ENCODE results near the gene ZMYND8.
"Not testable (repeated sequence)": the region's sequence is repeated elsewhere in the genome, so short reads cannot be mapped to it uniquely, and the experiment has no call there.

The ZMYND8 gene

DNA sequence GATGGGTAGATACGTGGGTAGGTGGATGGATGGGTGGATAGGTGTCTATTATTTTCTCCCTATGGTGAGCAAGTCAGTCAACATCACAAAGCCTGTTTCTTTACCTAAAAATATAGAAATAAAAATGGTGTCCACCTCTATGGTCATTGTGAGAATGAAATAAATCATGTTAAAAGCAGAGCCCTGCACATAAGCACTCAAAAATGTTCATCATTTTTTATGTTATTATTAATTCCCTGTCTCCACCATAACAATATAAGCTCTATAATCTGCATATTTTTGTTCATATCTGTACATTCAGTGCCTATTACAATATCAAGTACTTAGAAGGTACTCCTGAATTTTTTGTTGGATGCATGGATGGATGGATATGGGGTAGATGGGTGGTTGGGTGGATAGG is 177.6 kb downstream of the ZMYND8 start:
- Histone ChIP-seq H3K36me3 (ENCODE audit: control insufficient read depth, insufficient read depth, low read length) (no peaks in the 10 kb centered on the region), H3K27ac (ENCODE audit: low read depth, low read length, severe bottlenecking) (no peak overlapping the region), H3K4me1 (ENCODE audit: control insufficient read depth, insufficient read depth, low read length, poor library complexity, severe bottlenecking) (no peaks in the 10 kb centered on the region), H3K9me3 (ENCODE audit: control insufficient read depth, low read length) (no peaks in the 10 kb centered on the region), H3K4me3 (ENCODE audit: extremely low read depth, insufficient read depth, low read length, poor library complexity, severe bottlenecking) (no peak overlapping the region)
- no CpG with 5 or more reads among the region's 1 CpG for WGBS, 2 experiments (ENCODE audit: insufficient coverage in 2 of 2)

DNA sequence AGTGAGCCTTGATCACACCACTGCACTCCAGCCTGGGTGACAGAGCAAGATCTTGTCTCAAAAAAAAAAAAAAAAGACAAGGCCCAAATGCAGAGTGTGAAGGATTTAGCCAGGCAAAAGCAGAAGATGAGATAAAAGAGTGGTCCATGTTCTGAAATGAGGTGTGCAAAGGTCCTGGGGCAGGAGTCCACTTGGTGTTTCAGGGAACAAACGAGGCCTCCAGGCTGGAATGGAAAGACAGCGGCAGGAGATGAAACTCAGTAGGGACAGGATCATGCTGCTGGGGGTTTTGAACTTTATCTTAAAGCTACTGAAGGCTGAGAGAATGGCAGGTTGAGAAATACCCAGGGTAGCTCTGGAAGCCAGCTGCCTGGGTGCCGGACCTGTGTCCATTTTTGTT is 178.2 kb downstream of the ZMYND8 start:
- no peaks in the 10 kb centered on the region for H3K36me3 ChIP-seq (ENCODE audit: control insufficient read depth, insufficient read depth, low read length)
- H3K4me1 ChIP-seq (ENCODE audit: control insufficient read depth, insufficient read depth, low read length, poor library complexity, severe bottlenecking) = no peaks in the 10 kb centered on the region
- no peaks in the 10 kb centered on the region for H3K9me3 ChIP-seq (ENCODE audit: control insufficient read depth, low read length)
- H3K27ac ChIP-seq (ENCODE audit: low read depth, low read length, severe bottlenecking) = no peak overlapping the region
- H3K4me3 ChIP-seq (ENCODE audit: extremely low read depth, insufficient read depth, low read length, poor library complexity, severe bottlenecking) = no peak overlapping the region
- WGBS, 2 experiments (ENCODE audit: insufficient coverage in 2 of 2) = 60 to 61% methylated on average over 3 of the region's 3 CpGs

DNA sequence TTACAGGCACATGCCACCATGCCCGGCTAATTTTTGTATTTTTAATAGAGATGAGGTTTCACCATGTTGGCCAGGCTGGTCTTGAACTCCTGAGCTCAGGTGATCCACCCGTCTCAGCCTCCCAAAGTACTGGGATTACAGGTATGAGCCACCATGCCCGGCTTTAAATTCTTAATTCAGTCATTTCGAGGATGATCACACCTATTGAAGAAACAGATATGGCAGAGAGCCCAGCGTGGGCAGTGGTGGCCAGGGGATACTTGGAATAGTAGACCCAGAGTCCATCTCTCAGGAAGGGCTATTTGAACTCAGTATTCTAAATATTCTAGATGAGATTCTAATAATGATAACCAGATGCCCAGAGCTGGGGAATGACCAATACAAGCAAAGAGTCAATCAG is 180.3 kb downstream of the ZMYND8 start:
- not testable (repeated sequence) for H3K9me3 ChIP-seq (ENCODE audit: control insufficient read depth, low read length); H3K27ac ChIP-seq (ENCODE audit: low read depth, low read length, severe bottlenecking); H3K4me3 ChIP-seq (ENCODE audit: extremely low read depth, insufficient read depth, low read length, poor library complexity, severe bottlenecking); H3K36me3 ChIP-seq (ENCODE audit: control insufficient read depth, insufficient read depth, low read length); H3K4me1 ChIP-seq (ENCODE audit: control insufficient read depth, insufficient read depth, low read length, poor library complexity, severe bottlenecking)
- 94 to 100% methylated on average over 2 of the region's 5 CpGs for WGBS, 2 experiments (ENCODE audit: insufficient coverage in 2 of 2)

DNA sequence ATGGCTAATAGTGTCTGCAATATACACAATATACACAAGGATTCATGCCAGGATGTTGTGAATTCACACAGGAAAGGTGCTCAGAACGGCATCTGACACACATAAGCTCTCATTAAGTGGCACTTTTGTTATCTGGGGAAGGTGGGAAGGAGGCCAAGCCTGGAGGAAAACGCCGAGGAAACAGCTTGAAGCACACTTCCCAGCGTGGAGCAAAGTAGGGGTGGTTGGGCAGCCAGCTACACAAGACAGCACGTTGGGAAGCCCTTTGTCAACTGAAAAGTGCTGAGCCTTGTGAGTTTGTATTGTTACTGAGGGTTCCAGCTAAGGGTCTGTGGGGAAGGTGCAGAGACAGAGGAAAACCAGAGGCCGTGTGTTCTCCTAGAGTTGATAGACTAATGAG is 181.0 kb downstream of the ZMYND8 start:
- H3K36me3 ChIP-seq (ENCODE audit: control insufficient read depth, insufficient read depth, low read length) = no peaks in the 10 kb centered on the region
- peaks cover 6% of the 10 kb centered on the region for H3K4me1 ChIP-seq (ENCODE audit: control insufficient read depth, insufficient read depth, low read length, poor library complexity, severe bottlenecking)
- no peaks in the 10 kb centered on the region for H3K9me3 ChIP-seq (ENCODE audit: control insufficient read depth, low read length)
- 46 to 53% methylated on average over 3 to 4 of the region's 6 CpGs for WGBS, 2 experiments (ENCODE audit: insufficient coverage in 2 of 2)
- H3K4me3 ChIP-seq (ENCODE audit: extremely low read depth, insufficient read depth, low read length, poor library complexity, severe bottlenecking) = no peak overlapping the region
- no peak overlapping the region for H3K27ac ChIP-seq (ENCODE audit: low read depth, low read length, severe bottlenecking)

DNA sequence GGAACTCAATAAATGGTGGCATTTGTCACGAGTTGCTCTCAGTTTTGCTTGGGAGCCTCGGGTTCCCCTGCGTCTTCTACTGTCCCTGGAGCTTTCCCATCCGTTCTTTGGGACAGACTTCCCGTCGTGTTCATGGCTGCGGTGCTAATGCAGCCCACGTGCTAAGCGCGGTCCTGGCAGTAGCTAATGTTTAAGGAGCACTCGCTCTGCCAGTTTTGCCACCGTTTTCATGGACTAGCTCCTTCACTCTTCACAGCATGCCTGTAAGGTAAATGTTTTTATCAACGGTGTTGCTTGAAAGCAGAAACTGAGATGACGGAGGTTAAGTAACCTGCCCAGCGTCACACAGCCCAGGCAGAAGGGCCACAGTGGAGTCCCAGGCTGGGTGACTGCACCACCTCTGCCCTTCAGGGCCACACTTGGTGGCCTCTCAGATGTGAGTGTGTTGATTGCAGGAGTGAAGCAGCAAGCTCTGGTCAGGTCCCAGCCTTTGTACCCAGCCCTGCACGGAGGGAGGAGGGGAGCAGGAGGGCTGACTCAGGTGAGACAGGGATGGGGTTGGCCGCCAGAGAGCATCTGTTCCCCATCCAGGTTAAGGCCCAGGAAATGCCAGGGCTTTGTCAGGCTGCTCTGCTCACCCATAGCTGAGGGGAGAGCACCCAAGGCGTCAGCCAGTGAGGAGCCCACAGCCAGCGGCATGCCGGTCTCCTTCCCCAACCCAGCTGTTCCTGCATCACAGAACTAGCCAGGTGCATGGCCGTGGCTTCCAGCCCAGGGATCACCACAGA is 181.8 kb downstream of the ZMYND8 start:
- Histone ChIP-seq H3K9me3 (ENCODE audit: control insufficient read depth, low read length) (no peaks in the 10 kb centered on the region), H3K36me3 (ENCODE audit: control insufficient read depth, insufficient read depth, low read length) (no peaks in the 10 kb centered on the region), H3K27ac (ENCODE audit: low read depth, low read length, severe bottlenecking) (no peak overlapping the region), H3K4me3 (ENCODE audit: extremely low read depth, insufficient read depth, low read length, poor library complexity, severe bottlenecking) (no peak overlapping the region), H3K4me1 (ENCODE audit: control insufficient read depth, insufficient read depth, low read length, poor library complexity, severe bottlenecking) (peaks cover 6% of the 10 kb centered on the region)
- 88 to 93% methylated on average over 18 of the region's 21 CpGs for WGBS, 2 experiments (ENCODE audit: insufficient coverage in 2 of 2)

DNA sequence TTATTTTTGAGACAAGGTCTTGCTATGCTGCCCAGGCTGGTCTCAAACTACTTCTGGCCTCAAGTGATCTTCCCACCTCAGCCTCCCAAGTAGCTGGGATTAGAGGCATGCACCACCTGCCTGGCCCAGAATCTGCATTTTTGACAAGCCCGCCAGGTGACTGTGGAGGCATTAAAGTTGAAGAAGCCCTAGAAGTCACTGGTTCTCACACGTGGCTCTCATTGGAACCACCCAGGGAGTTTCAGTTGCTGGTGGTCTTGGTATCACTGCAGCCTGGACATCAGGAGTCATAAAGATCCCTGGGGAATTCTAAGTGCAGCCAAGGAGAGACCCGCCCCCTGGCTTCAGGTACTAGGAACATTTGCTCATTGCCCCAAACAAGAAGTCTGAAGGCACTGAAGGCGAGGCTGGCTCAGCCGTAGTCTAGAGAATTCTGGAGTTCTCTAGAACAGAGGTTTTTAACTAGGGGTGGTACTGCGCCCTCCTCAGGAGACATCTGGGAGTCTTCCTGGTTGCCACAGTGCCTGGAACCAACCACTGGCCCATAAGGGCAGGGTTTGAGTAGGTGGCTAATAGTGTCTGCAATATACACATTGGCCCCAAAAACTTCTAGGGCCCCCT is 182.8 kb downstream of the ZMYND8 start:
- Histone ChIP-seq H3K27ac (ENCODE audit: low read depth, low read length, severe bottlenecking) (no peak overlapping the region), H3K4me1 (ENCODE audit: control insufficient read depth, insufficient read depth, low read length, poor library complexity, severe bottlenecking) (peaks cover 6% of the 10 kb centered on the region), H3K36me3 (ENCODE audit: control insufficient read depth, insufficient read depth, low read length) (no peaks in the 10 kb centered on the region), H3K9me3 (ENCODE audit: control insufficient read depth, low read length) (no peaks in the 10 kb centered on the region), H3K4me3 (ENCODE audit: extremely low read depth, insufficient read depth, low read length, poor library complexity, severe bottlenecking) (no peak overlapping the region)
- 82 to 88% methylated on average over 5 of the region's 6 CpGs for WGBS, 2 experiments (ENCODE audit: insufficient coverage in 2 of 2)

DNA sequence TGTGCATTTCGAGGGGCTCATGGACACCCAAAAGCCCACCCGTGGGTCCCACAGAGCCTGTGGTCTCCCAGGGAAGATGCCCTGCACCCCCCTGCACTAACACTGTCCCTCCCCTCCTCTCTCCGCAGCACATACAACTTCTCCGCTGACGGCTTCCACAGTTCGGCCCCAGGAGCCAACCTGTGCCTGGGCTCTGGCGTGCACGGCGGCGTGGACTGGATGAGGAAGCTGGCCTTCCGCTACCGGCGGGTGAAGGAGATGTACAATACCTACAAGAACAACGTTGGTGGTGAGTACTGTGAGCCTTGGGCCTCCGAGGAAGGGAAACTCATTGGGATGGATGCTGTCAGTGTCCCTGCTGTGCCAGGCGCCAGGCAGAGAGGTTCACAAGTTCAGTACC is 183.9 kb downstream of the ZMYND8 start:
- peaks cover 6% of the 10 kb centered on the region for H3K4me1 ChIP-seq (ENCODE audit: control insufficient read depth, insufficient read depth, low read length, poor library complexity, severe bottlenecking)
- no peak overlapping the region for H3K4me3 ChIP-seq (ENCODE audit: extremely low read depth, insufficient read depth, low read length, poor library complexity, severe bottlenecking)
- no peaks in the 10 kb centered on the region for H3K36me3 ChIP-seq (ENCODE audit: control insufficient read depth, insufficient read depth, low read length)
- H3K27ac ChIP-seq (ENCODE audit: low read depth, low read length, severe bottlenecking) = no peak overlapping the region
- no peaks in the 10 kb centered on the region for H3K9me3 ChIP-seq (ENCODE audit: control insufficient read depth, low read length)
- 89 to 93% methylated on average over 11 to 15 of the region's 16 CpGs for WGBS, 2 experiments (ENCODE audit: insufficient coverage in 2 of 2)

DNA sequence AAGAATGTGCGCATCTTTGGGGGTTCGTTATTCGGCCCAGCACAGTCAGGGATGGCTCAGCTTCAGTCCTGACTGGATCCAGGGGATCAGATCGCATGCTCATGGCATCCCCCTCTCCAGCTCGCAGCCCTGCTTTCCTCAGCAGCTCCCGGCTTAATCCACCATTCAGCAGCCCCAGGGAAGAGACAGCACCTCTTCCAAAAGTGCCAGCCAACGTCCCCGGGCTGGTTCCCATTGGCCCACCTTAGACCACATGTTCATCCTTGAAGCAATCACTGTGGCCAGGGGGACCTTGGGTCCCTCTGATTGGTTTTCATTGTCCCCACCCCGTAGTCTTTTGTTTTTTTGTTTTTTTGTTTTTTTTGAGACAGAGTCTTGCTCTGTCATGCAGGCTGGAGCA is 188.7 kb downstream of the ZMYND8 start:
- Histone ChIP-seq H3K9me3 (ENCODE audit: control insufficient read depth, low read length) (no peaks in the 10 kb centered on the region), H3K4me1 (ENCODE audit: control insufficient read depth, insufficient read depth, low read length, poor library complexity, severe bottlenecking) (peaks cover 6% of the 10 kb centered on the region), H3K36me3 (ENCODE audit: control insufficient read depth, insufficient read depth, low read length) (no peaks in the 10 kb centered on the region), H3K27ac (ENCODE audit: low read depth, low read length, severe bottlenecking) (no peak overlapping the region), H3K4me3 (ENCODE audit: extremely low read depth, insufficient read depth, low read length, poor library complexity, severe bottlenecking) (no peak overlapping the region)
- 93% methylated on average over 8 to 9 of the region's 9 CpGs for WGBS, 2 experiments (ENCODE audit: insufficient coverage in 2 of 2)

DNA sequence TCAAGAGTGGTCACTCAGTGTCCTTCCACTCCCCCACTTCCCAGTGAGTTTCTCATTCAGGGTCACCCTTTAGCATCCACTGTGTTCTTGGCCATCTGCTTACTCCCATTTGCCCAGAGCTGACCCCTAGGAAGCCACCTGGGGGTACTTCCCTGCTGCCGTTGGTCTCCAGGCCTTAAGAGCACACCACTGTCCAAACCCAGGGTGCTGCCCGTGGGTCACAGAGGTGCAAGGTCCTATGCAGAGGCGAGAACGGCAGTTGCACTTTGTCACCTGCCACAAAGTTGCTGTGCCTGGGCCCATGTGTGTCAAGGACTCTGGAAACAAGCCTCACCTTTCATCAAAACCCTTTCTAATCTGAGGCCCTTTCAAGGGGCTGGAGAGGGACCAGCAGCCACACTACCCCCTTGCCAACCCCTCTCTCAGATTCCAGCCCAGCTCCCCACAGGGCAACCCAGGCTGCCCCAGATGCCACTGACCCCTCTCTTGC is 191.1 kb downstream of the ZMYND8 start:
- Histone ChIP-seq H3K36me3 (ENCODE audit: control insufficient read depth, insufficient read depth, low read length) (no peaks in the 10 kb centered on the region), H3K27ac (ENCODE audit: low read depth, low read length, severe bottlenecking) (no peak overlapping the region), H3K4me3 (ENCODE audit: extremely low read depth, insufficient read depth, low read length, poor library complexity, severe bottlenecking) (no peak overlapping the region), H3K9me3 (ENCODE audit: control insufficient read depth, low read length) (no peaks in the 10 kb centered on the region), H3K4me1 (ENCODE audit: control insufficient read depth, insufficient read depth, low read length, poor library complexity, severe bottlenecking) (no peaks in the 10 kb centered on the region)
- WGBS, 2 experiments (ENCODE audit: insufficient coverage in 2 of 2) = 83 to 100% methylated on average over 4 of the region's 4 CpGs

DNA sequence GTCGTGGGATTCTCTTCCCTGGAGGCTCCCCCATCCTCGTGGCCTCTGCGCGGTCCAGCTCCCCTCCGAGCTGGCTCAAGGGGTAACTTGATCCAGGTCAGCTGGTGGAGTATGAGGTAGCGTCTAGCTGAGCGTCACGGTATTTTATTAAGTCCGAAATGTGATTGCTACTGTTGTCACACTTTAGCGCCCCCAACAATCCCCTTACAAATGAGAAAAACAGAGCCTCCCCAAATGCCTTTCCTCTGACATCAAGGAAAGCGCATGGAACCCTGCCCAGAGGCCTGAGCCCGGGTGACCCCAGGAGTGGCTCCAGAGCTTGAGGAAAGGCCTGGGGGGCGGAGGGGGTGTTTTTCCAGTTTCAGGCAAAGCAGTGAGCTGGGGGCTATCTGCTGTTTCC is 192.4 kb downstream of the ZMYND8 start:
- no peaks in the 10 kb centered on the region for H3K36me3 ChIP-seq (ENCODE audit: control insufficient read depth, insufficient read depth, low read length)
- no peaks in the 10 kb centered on the region for H3K4me1 ChIP-seq (ENCODE audit: control insufficient read depth, insufficient read depth, low read length, poor library complexity, severe bottlenecking)
- no peak overlapping the region for H3K4me3 ChIP-seq (ENCODE audit: extremely low read depth, insufficient read depth, low read length, poor library complexity, severe bottlenecking)
- H3K9me3 ChIP-seq (ENCODE audit: control insufficient read depth, low read length) = no peaks in the 10 kb centered on the region
- no peak overlapping the region for H3K27ac ChIP-seq (ENCODE audit: low read depth, low read length, severe bottlenecking)
- WGBS, 2 experiments (ENCODE audit: insufficient coverage in 2 of 2) = 91 to 95% methylated on average over 2 to 7 of the region's 13 CpGs

DNA sequence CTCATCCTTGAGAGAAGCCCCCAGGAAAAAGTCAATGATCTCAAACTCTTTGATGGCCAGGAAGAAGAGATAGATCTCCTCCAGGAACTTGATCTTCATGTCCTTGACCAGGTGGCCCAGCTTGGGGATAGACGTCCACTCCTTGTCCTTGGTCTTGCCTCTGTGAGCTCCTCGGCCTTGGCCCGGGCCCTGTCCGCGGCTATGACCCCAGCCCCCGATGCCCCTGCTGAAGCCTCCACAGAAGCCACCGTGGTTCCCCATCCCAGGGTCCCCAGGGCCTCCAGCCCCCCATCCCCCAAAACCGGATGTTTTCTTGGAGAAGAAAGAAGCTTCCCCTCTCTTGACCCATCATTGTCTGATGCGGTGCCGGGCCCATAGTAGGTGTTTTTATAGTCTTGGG is 195.1 kb downstream of the ZMYND8 start:
- no peaks in the 10 kb centered on the region for H3K9me3 ChIP-seq (ENCODE audit: control insufficient read depth, low read length)

More for the DNA sequence above, 195.1 kb downstream of the ZMYND8 start:
- Histone ChIP-seq H3K36me3 (ENCODE audit: control insufficient read depth, insufficient read depth, low read length) (no peaks in the 10 kb centered on the region), H3K4me3 (ENCODE audit: extremely low read depth, insufficient read depth, low read length, poor library complexity, severe bottlenecking) (no peak overlapping the region), H3K4me1 (ENCODE audit: control insufficient read depth, insufficient read depth, low read length, poor library complexity, severe bottlenecking) (no peaks in the 10 kb centered on the region), H3K27ac (ENCODE audit: low read depth, low read length, severe bottlenecking) (no peak overlapping the region)
- WGBS, 2 experiments (ENCODE audit: insufficient coverage in 2 of 2) = 92 to 98% methylated on average over 7 to 8 of the region's 10 CpGs
